Adipocyte (in vitro differentiated cells): ENCODE data around the gene CEACAM20.
"Not testable (repeated sequence)": the region's sequence is repeated elsewhere in the genome, so short reads cannot be mapped to it uniquely, and the experiment has no call there.

ENCODE experiments used
- DNase-seq: peaks from one replicate; pipeline ENCODE4 v3.0.0-alpha.2; 2015; ENCODE audit warnings: low read depth
- H3K27me3 ChIP-seq: replicated peaks from 2 replicates; pipeline ENCODE4 v1.7.0; 2013; ENCODE audit warnings: mild to moderate bottlenecking, low read length, moderate library complexity; ENCODE audit not compliant: control insufficient read depth, insufficient read depth
- H3K36me3 ChIP-seq: 2 replicates; pipeline ENCODE4 v1.7.0; 2013; ENCODE audit warnings: low read length, mild to moderate bottlenecking, moderate library complexity; ENCODE audit not compliant: control insufficient read depth, insufficient read depth, severe bottlenecking
- H3K4me1 ChIP-seq: 2 replicates; pipeline ENCODE4 v1.7.0; 2013; ENCODE audit warnings: mild to moderate bottlenecking, low read length, moderate library complexity; ENCODE audit not compliant: control insufficient read depth, insufficient read depth
- H3K4me3 ChIP-seq: 2 replicates; pipeline ENCODE4 v1.7.0; 2013; ENCODE audit warnings: mild to moderate bottlenecking, low read length, moderate library complexity
- H3K9ac ChIP-seq: 2 replicates; pipeline ENCODE4 v1.7.0; 2013; ENCODE audit warnings: mild to moderate bottlenecking, low read length, moderate library complexity
- H3K9me3 ChIP-seq: 2 replicates; pipeline ENCODE4 v1.7.0; 2013; ENCODE audit warnings: mild to moderate bottlenecking, low read length, moderate library complexity; ENCODE audit not compliant: control insufficient read depth

The CEACAM20 gene

GRCh38 chr19:44468730-44469129, 60.7 kb downstream of the CEACAM20 start:
- H3K36me3 ChIP-seq, H3K9ac ChIP-seq, H3K27me3 ChIP-seq, H3K4me3 ChIP-seq, H3K4me1 ChIP-seq, DNase-seq: not testable (repeated sequence)
- peaks cover 92% of the 10 kb centered on the region for H3K9me3 ChIP-seq

- H3K9ac ChIP-seq, H3K36me3 ChIP-seq, DNase-seq, H3K4me3 ChIP-seq, H3K4me1 ChIP-seq, H3K27me3 ChIP-seq: not testable (repeated sequence)
- H3K9me3 ChIP-seq = peaks cover 58% of the 10 kb centered on the region
Measured at GRCh38 chr19:44462600-44463286, 66.7 kb downstream of the CEACAM20 start.
